HG02623 (cell line): ENCODE measurements around the gene SERPINI1.
A peak's percentile ranks its signal among the peaks of the same experiment; 100 is the strongest.

Source experiments
- ATAC-seq: cut with Tn5 transposase; IDR thresholded peaks from one replicate; pipeline ENCODE4 v1.9.1; 2021; ENCODE audit warnings: moderate library complexity; ENCODE audit not compliant: unreplicated experiment

SERPINI1 gene, protein sequence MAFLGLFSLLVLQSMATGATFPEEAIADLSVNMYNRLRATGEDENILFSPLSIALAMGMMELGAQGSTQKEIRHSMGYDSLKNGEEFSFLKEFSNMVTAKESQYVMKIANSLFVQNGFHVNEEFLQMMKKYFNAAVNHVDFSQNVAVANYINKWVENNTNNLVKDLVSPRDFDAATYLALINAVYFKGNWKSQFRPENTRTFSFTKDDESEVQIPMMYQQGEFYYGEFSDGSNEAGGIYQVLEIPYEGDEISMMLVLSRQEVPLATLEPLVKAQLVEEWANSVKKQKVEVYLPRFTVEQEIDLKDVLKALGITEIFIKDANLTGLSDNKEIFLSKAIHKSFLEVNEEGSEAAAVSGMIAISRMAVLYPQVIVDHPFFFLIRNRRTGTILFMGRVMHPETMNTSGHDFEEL

DNA sequence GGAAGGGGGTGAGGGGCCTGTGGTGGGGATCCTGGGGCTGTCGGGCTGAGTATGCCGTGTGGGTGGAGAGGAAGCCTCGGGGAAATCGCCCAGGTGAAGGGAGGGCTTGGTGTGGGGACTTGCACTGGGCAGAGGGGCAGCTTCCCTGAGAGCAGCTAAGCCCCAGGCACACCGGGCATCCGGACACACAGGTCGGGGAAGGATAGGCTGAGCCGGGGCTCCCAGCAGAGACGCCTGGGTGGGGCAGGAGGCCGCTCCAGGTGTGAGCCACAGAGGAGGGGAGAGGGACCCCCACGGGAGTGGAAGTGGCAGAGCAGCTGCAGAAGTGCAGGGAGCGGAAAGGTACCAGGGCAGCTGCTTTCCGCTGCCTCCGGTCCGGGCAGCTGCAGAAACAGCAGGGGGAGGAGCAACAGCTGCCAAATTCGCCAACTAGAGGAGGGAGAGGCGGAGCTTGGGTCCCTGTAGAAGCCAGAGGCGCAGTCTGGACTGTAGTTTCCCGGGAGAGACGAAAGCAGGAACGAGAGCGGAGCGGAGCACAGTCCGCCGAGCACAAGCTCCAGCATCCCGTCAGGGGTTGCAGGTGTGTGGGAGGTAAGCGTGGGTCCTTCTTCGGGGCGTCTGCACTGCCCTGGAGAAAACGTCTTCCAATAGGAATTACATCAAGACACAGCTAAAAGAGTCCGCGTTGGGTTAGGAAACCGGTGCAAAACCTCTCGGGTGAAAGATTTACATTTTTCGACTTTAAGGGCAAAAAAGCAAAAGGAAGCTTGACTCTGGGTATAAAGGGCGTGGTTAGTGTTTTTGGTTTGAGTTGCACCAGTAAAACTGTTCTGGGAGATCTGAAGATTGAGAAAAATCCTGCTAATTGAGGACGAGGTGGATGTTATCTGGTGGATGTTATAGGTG, at the start of gene SERPINI1:
Gene SERPINI1 (plus strand): TSS at position 489 of the 906 bp plus-strand sequence. CDS start 53,408 bp downstream, outside the sequence.
- ATAC-seq, result peak; percentile 52

DNA sequence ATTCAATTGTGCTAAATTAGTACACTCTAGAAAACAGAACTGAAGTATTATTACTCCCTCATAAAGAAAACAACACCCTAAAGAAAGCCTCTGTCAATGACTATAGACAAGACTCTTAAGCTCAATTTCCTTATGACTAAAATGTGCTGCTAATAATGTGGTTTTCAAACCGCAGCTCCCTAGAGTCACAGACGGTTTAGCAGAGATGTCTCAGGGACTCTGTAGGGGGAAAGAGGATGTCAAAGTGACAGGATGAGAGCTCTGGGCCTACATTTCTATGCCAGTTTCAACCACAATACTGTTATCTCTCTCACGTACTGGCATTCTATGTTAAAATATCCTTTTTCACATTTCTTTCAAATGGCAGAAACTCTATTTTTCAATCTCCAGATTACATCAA, 44.2 kb upstream of the SERPINI1 start:
- peak; percentile 100 for ATAC-seq

DNA sequence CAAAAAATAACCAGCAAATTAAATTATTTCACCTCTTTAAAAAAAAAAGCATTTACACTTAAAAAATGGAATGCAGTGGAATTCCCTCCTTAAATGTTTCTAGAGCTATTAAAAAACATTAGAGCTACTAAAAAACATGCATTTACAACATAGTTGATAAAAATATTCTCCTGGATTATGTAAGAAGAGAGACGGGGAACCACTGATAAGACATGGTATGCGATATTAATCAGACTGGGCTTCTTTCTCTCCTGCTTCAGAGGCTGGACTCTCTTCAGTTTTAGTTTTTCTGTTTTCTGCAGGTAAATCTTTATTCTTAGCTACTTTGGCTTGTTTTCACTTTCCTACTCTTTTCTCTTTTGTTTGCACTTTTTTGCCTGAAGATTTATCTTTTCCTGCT, 41.4 kb upstream of the SERPINI1 start:
- no peak for ATAC-seq

DNA sequence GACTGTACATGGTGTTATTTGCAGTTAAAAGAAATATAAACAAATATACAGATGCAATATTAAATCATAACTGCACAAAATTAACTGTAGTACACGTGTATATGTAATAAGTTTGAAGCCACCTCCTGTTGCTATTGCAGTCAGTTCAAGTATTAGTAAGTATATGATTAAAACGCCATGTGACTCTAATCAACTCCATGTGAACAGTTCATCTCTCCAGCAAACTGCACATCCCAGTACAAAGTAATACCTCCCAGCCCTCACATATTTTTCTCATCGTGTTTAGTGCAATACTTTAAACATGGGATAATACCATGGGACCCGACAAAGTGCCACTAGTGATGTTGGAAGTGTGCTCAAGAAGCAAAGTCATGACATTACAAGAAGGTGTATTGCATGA, 35.5 kb upstream of the SERPINI1 start:
- no peak for ATAC-seq

DNA sequence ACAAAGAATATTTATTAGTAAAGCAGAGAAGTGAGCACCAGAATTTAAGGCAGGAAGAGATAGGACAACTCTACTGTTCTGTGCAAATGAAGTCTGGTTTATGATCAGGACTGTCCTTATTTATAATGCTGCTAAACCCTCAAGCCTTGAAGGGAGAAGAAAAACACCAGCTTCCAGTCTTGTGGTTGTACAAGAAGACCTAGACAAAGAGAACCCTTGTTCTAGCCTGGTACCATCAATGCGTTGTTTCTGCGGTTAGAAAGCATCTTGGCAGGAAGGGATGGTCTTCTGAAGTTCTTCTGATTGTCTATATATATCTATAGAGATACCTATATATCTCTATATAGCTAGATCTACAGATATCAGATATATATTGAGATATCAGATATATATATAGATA, 34.6 kb upstream of the SERPINI1 start:
- ATAC-seq, result no peak

DNA sequence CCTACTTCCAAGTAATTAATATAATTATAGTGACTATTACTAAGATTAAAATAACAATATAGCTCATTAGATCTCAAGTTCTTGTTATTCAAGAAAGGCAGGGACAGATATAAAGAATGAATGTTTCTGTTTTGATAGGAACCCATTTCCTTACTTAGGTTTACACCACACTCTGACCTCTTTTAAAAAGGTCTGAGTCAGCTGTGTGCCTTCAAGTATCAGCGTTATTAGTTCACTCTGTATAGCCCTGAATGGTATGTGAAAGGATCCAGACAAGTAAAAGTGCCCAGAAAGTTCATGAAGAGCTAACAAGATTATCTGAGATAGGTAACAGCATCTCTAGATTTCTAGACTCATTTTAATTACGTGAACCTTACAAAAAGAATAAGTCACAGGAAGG, 29.7 kb upstream of the SERPINI1 start:
- no peak for ATAC-seq

DNA sequence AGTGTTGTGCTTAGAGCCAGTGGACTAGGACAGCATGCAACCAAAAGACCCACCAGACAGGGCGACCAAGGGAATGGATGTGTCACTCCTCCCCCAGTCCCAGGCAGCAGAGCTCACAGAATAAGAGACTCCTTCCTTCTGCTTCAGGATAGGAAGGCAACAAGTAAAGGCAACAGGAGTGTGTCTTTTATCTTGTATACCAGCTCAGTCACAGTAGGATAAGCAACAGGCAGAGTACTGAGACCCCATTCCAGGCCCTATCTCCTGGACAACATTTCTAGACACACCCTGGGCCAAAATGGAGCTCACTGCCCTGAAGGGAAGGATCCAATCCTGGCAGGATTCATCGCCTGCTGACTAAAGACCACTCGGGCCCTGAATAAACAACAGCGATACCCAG, 25.8 kb upstream of the SERPINI1 start:
- ATAC-seq, result no peak

DNA sequence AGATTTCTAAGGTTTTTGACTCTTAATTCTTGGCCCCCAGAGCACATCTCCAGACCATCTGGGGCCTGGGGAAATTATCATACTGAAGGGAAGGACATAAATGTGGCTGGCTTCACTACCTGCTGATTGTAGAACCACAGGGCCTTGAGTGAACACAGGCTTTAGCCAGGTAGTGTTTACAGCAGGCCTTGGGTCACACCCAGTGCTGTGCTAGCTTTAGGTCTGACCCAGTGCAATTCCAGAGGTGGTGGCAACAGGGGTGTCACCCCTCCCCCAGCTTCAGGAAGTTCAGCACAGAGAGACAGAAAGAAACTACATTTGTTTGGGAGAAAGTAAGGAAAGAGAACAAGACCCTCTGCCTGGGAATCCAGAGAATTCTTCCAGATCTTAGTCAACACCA, 25.0 kb upstream of the SERPINI1 start:
- ATAC-seq, result no peak

DNA sequence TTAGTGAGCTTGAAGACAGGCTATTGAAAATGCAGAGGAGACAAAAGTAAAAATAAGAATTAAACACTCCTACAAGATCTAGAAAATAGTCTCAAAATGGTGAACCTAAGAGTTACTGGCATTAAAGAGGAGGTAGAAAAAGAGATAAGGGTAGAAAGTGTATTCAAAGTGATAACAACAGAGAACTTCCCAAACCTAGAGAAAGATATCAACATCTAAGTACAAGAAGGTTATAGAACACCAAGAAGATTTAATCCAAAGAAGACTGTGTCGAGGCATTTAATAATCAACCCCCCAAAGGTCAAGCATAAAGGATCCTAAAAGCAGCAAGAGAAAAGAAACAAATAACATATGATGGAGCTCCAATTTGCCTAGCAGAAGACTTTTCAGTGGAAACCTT, 24.1 kb upstream of the SERPINI1 start:
- no peak for ATAC-seq

DNA sequence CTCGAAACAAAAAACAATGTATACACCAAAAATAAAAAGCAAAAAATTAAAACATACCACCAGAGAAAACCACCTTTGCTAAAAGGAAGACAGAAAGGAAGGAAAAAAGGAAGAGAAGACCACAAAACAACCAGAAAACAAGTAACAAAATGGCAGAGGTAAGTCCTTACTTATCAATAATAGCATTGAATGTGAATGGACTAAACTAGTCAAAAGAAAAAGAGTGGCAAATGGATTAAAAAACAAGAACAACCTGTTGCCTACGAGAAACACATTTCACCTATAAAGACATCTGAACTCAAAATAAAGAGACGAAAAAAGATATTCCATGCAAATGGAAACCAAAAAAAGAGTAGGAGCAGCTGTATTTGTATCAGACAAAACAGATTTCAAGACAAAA, 23.1 kb upstream of the SERPINI1 start:
- no peak for ATAC-seq

DNA sequence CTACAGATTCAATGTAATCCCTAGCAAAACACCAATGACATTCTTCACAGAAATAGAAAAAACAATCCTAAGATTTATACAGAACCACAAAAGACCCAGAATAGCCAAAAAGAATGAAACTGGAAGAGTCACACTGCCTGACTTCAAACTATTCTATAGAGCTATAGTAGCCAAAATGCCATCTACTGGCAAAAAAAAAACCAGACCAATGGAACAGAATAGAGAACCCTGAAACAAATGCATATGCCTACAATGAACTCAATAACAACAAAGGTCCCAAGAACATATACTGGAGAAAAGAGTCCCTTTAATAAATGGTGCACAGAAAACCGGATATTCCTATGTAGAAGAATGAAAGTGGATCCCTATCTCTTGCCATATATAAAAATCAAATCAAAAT, 20.6 kb upstream of the SERPINI1 start:
- no peak for ATAC-seq

DNA sequence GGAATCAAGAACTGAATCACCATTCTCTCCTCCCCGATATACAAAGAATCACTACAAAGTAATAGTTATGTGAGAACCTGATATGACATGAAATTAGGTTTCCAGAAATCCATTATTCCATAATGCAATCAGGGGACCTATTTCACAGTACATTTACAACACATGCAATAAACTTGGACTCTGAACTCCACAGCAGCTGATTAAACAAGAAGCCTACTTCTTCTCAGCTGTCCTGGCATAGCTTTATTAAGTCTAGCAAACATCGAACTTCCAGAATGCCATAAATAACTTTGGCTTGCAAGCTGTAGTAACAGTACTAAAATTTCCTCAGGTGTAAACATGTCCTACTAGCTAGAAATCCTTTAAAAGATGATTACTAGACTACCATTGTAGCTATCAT, 18.6 kb upstream of the SERPINI1 start:
- no peak for ATAC-seq

DNA sequence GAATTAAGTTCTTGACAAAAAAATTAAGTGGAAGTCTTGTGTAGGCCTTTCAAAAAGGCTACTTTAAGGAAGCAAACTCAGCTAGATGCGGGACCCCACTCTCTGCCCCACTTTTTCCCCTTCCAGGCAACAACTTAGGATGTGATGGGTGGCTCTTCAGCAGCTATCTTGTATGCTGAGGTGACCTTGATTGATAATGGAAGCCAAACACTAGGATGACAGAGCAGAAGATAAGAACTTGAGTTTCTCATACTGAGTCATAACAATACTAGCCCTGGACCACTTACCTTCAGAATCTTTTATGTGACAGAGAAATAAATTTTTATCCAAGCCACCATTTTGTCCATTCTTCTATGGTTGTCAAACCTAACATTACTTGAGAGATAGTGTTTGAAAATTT, 16.9 kb upstream of the SERPINI1 start:
- no peak for ATAC-seq

DNA sequence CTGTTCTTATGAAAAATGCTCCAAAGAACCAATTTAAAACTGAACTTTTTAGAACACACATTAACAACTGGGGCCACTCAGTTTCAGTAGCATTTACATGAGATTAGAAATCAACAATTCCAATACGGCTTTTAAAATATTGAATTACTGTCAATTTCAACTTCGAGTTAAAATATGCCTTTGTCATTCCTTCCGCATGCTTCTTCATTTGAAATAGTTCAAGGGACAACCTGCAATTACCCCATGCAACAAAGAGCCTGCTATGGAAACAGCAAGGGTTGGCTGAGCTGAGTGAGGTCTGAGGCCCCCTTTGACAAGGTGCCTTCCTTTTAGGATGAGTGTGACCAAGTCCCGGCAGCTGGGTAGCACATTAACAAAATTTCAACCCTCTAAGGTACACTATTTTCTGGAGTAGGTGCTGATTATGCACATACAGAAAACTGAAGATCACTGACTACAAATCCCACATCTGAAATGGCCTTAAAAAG, 12.5 kb upstream of the SERPINI1 start:
- no peak for ATAC-seq

DNA sequence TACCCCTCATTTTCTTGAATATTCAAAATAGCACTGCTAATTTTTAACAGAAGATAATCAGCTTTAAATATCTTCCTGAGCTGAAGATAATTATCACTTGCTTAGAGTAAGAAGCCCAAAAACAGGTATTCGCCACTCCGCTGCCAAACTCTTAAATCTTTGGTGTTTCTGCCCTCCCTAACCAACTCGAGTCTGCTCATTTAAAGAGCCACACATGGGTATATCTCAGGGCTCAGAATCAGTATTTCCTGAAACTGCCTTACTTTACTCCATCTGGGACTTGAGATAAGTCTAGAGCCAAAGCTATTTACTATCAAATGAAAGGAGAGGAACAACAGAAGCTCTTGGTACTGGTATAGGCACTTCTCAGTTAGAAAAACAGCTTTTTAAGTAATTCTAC, 11.6 kb upstream of the SERPINI1 start:
- no peak for ATAC-seq

DNA sequence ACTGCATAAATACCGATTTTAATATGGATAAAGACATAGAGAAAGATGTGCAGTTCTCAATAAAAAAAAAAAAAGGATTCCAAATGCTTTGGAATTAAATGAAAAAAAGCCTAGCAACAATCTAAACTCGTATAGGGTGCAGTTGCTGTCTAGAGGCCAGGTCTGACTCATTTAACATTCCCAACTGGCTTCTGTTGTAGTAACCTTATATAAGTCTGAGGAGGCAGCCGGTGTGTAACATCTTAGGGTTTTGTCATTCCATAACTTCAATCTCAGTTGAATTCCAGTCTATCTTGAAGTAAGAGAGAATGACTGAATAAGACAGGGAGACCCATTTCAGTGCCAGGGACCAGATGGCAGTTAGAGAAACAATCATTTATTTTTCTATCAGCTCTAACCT, 7.3 kb upstream of the SERPINI1 start:
- ATAC-seq, result no peak

DNA sequence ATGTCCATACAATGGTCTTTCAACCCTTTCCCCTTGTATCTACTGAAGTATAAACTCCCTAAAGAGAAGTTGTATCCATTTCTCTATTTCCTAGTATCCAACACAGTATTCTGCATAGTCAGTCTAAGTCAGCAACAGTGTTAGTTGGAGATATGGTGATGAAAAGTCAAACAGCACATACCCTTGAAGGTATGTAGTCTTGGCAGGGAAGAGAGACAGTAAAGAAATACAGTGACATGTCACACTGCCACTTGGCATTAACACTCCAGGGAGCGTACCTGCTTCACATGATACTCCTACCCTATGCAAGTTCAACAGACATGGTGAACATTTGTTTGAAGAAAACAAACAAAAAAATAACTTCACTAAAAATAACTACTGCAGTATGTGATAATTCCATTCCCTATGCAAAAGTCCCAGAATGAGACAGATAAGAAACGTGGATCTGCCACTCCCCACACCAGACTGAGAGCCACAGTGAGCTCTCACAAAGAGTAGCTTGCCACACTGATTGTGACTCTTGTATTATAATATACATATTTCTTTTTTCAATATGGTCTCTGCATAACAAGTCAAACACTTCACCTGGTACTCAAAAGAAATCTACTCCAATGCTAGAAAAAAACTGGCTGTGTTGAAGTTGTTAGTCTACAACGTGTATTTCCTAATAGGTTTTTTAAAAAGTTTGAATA, 6.7 kb upstream of the SERPINI1 start:
- ATAC-seq, result no peak

DNA sequence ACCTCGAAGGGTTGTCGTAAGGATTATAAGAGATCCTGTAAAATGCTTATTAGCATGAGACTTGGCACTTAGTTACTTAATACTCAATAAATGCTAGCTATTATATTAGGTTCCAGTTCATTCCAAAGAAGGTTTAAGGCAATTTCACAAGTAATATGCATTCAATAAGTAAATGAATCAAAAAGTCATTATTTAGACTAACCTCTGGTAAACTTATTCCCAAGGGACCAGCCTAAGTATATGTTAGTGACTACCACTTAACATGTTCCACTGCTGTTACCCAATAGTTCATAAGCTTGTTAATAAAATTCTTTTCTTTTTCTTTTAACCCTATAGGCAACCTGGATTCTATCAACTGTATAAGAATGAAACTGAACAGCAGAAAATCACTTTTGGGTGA, 5.9 kb upstream of the SERPINI1 start:
- no peak for ATAC-seq

DNA sequence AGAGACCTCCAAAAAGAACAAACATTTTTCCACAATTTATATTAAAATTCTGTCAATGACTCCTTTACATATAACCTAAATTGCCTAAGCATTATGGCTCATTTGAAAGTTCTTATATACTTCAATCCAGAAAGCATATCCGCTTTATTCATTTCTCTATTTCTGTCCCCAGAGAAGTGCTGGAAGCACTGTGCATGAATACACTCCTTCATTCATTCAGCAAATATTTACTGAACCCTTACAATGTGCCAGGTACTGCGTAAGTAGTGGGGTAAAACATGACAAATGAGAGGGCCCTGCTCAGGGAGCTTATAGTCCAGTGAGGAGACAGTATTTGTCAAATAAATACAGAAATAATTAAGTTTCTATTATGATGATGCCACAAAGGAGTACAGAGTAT, 4.1 kb upstream of the SERPINI1 start:
- ATAC-seq, result no peak

DNA sequence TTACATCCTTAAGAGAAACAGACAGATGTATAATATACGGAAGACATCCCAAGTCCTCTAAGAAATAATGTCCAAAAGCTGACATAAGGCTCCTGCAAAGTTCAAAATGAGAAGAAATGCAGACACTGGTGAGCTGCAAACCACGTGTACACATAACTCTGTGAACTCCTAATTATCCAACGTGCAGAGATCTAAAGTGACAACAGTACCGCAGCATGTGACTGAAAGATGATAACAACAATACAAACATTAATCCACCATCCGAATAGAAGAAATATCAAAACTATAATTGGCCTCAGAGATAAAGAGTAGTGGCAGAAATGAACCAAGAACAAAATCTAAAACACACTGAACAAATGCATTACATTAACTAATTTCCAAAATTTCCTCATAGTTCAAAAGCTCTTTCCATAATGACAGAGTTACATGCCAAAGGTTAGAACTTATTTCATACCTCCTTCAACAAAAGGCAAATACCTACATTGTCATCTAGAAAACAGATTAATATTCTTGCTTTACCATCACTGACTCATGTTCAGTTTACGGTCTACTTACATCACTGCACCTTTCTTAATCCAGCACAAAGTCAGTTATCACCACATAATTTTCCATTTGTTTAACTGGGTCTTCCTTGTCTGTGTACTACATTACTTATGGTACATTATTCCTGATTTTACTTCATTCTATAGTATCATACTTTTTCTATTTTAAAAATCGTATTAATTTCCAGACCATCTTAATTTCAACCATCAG, 3.0 kb upstream of the SERPINI1 start:
- no peak for ATAC-seq
